Peyer's patch (tissue), 4 donors: Measurements from ENCODE around the gene HOXB8. TPM values are rescaled to one million over a fixed set of nuclear protein-coding genes. Genes with fewer than 3 reads are reported as not detected.

Experiments used
- DNase-seq, 3 donors: peaks; one replicate each; pipeline ENCODE4 v3.0.0-alpha.2; 2017 to 2019
- H3K27ac ChIP-seq, 4 donors: fragments of 200-600 bp; sonication (generic); one replicate each; pipeline ENCODE4 v1.5.1; 2016 to 2019
- H3K27me3 ChIP-seq, 2 donors: fragments of 200-600 bp; sonication (generic); one replicate each; pipeline ENCODE4 v1.5.1; 2019
- H3K36me3 ChIP-seq, 3 donors: fragments of 200-600 bp; sonication (generic); one replicate each; pipeline ENCODE4 v1.5.1; 2016 to 2019
- H3K4me1 ChIP-seq, 4 donors: fragments of 200-600 bp; sonication (generic); one replicate each; pipeline ENCODE4 v1.5.1; 2016 to 2019
- H3K4me3 ChIP-seq, 4 donors: fragments of 200-600 bp; sonication (generic); 1 replicate in 3 of 4; 2 replicates in 1 of 4; pipeline ENCODE4 v1.5.1; 2016 to 2019; ENCODE audit warnings: mild to moderate bottlenecking in 1 of 4
- H3K9me3 ChIP-seq, 4 donors: fragments of 200-600 bp; sonication (generic); one replicate each; pipeline ENCODE4 v1.5.1; 2016 to 2019; ENCODE audit warnings: mild to moderate bottlenecking in 1 of 4
- POLR2A ChIP-seq, 2 donors: fragments of 450-650 bp; IDR thresholded peaks; one replicate each; pipeline ENCODE4 v1.5.1; 2017; ENCODE audit warnings: antibody characterized with exemption in 2 of 2, mild to moderate bottlenecking in 2 of 2, moderate library complexity in 2 of 2
- total RNA-seq, 4 donors: library from RNA; depleted of rRNA; stranded (reverse); fragments of >200 nt; gene quantifications; one replicate each; pipeline ENCODE4 v1.1.0, GENCODE V29; 2016
- TF ChIP-seq, protein P1 (sequence below), 6 experiments: fragments of 450-650 bp in 4 of 6; fragments of 200-600 bp in 2 of 6; sonication (generic) in 1 of 6; IDR thresholded peaks; one replicate each; pipeline ENCODE4 v1.5.1; 2017 to 2019; ENCODE audit warnings: antibody characterized with exemption in 6 of 6, mild to moderate bottlenecking in 3 of 6, moderate library complexity in 1 of 6

The HOXB8 gene
- total RNA-seq, 4 donors from 2014 or later, result 1.8 to 21.2 (median 14.9) TPM

DNA sequence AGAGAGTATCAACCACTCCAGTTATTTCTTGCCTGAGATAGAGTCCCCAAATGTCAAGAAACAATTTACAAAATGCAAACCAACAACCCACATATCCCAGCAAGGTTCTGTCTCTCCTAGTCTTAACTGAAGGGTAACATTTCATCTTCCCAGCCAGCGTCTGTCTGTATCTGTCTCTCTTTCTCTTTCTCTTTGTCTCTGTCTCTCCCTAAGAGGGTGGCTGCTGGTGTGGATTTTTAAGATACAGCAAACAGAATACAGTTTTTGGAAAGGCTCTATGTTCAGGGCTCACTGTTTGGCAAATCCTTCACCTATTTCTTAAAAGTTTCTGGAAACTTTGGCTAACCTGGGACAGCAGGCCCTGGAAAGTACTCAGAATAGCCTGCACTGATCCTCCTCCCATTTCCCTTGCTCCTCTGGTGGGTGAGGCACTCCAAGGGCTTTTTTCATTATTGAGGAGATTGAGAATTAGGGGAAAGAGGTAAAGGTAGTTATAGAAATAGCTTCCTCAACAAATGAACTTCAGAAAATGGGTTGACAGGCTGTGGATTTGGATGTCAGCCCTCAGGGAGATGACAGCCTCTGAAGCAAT lies 43.2 kb downstream of the HOXB8 start:
- H3K4me1 ChIP-seq, result peaks cover 0 to 54% (median 2%) of the 10 kb centered on the region in 4 donors
- no peak for TF ChIP-seq POLR2A (IDR thresholded peaks at IDR 0.05)
- TF ChIP-seq, protein P1, sequence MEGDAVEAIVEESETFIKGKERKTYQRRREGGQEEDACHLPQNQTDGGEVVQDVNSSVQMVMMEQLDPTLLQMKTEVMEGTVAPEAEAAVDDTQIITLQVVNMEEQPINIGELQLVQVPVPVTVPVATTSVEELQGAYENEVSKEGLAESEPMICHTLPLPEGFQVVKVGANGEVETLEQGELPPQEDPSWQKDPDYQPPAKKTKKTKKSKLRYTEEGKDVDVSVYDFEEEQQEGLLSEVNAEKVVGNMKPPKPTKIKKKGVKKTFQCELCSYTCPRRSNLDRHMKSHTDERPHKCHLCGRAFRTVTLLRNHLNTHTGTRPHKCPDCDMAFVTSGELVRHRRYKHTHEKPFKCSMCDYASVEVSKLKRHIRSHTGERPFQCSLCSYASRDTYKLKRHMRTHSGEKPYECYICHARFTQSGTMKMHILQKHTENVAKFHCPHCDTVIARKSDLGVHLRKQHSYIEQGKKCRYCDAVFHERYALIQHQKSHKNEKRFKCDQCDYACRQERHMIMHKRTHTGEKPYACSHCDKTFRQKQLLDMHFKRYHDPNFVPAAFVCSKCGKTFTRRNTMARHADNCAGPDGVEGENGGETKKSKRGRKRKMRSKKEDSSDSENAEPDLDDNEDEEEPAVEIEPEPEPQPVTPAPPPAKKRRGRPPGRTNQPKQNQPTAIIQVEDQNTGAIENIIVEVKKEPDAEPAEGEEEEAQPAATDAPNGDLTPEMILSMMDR (IDR thresholded peaks at IDR 0.05), result no peak
- peaks cover 0 to 16% (median 0%) of the 10 kb centered on the region in 3 donors for H3K36me3 ChIP-seq
- no peaks in the 10 kb centered on the region for H3K9me3 ChIP-seq
- no peak for DNase-seq
- peak overlapping the region; percentile 54 to 92 (median 67) for H3K27ac ChIP-seq
- peak overlapping the region in 1 of 4 donors; percentile 34 for H3K4me3 ChIP-seq
- H3K27me3 ChIP-seq, result no peaks in the 10 kb centered on the region

DNA sequence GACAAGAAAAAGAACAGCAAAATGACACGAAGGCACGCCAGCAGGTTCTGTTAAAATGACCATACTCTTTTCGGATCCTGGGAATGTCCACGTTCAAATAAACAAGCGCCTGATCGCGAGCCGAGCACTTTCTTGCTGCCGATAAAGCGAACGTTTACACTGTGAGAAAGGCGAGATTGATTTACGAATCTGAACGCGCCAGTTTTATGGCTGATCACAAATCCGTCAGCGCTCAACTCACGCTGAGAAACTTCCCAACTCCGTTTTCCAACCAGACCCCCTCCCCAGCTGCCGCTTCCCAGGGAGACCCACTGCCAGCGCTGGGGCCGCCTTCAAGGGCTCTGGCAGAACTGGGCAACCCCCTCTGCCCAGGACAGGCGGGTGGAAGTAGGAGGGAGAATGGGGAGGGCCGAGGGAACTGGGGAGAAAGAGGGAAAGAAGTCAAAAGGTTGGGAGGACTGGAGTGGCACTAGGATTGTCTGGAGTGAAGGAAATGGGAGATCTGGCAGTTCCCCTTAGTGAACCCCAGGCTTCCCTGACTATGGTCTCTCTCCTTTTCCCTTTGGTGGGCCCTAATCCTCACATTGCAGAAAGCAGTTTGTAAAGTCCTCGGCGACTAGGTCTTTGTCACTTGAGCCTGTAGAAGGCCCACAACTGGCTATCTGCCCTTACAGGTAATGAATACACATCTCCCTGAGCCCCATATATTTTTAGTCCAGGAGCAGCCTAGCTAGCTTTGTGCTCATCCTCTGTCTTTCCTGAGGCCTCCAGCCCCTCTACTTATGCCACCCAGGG lies 43.9 kb downstream of the HOXB8 start:
- Histone ChIP-seq H3K4me1 (peaks cover 0 to 54% (median 4%) of the 10 kb centered on the region in 4 donors), H3K27me3 (no peaks in the 10 kb centered on the region), H3K4me3 (peak overlapping the region in 2 of 4 donors; percentile 20 to 34)

DNA sequence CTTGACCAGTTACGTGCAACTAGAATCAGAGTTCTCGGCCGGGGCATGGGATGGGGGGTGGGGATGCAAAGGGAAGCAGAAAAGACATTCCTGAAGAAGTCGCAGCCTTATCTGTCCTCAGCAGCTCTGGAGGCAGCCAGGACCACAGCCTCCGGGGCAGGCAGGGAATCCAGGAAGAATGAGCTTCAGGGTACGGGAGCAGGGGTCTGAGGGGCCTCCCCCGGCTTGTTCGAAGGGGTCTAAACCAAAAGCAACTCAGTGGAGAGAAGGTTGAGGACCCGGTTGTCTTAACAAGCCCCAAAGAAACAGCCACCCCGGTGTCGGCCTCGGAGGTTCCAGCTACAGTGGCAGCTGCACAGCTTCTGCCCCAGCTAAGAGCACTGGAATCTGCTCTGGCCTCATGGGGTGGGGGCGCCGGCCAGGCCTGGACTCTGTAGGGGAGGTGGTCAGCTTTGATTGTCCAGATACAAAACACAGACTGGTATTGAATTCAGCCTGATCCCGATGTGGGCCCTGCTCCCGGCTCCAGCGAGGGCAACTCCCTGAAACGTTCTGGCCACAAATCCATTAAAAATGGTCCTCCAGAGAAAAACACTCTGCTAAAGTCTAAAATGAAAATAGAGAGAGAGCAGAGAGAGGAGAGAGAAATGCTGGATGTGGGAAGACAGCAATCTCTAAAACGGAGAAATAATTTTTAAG lies 44.6 kb downstream of the HOXB8 start:
- peaks cover 0 to 12% (median 0%) of the 10 kb centered on the region in 3 donors for H3K36me3 ChIP-seq
- peak in 1 of 3 donors; percentile 43 for DNase-seq
- H3K4me1 ChIP-seq, result peaks cover 0 to 55% (median 2%) of the 10 kb centered on the region in 4 donors
- H3K27ac ChIP-seq, result peak overlapping the region; percentile 54 to 92 (median 67)
- H3K4me3 ChIP-seq, result peak overlapping the region in 2 of 4 donors; percentile 20 to 34
- no peak for TF ChIP-seq POLR2A (IDR thresholded peaks at IDR 0.05)
- TF ChIP-seq, protein P1 (IDR thresholded peaks at IDR 0.05), result no peak
- no peaks in the 10 kb centered on the region for H3K27me3 ChIP-seq
- no peaks in the 10 kb centered on the region for H3K9me3 ChIP-seq

More for the DNA sequence above, 43.9 kb downstream of the HOXB8 start:
- Histone ChIP-seq H3K36me3 (peaks cover 0 to 16% (median 0%) of the 10 kb centered on the region in 3 donors), H3K9me3 (no peaks in the 10 kb centered on the region), H3K27ac (peak overlapping the region; percentile 54 to 92 (median 67))
- DNase-seq, result no peak
- TF ChIP-seq POLR2A (IDR thresholded peaks at IDR 0.05), result no peak
- TF ChIP-seq, protein P1 (IDR thresholded peaks at IDR 0.05), result no peak

DNA sequence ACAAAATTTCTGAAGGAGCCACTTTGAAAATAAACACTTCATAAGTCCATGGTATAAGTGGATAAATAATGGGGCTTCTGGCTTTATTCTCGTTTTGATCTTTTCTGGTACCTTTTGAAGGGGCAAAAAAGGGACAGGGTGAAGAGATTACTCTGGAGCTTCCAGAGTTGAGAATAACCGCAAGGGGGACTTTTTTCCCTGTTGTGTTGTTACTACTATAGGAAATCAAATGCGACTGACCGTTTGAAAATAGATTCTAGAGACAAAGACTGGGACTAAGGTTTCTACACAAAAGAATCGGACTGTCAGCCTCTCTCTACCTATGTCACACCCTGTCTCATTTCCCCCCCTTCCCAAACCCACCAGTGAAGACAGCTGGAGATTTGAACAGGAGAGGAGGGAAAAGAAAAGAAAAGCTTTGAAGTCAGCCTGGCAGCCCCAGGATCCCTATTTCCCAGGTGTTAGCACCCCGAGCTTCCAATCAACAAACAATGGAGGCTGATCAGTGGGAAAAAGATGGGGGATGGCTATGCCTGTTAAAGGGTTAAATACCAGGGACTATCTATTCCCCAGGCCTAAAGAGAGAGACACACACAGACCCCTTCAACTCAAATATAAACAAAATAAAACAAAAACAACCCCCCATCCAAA lies 45.3 kb downstream of the HOXB8 start:
- H3K4me1 ChIP-seq, result peaks cover 0 to 60% (median 2%) of the 10 kb centered on the region in 4 donors
- DNase-seq, result no peak
- peaks cover 0 to 12% (median 0%) of the 10 kb centered on the region in 3 donors for H3K36me3 ChIP-seq
- TF ChIP-seq, protein P1 (IDR thresholded peaks at IDR 0.05), result peak in 1 of 6 experiments; percentile 8
- no peak for TF ChIP-seq POLR2A (IDR thresholded peaks at IDR 0.05)
- no peaks in the 10 kb centered on the region for H3K9me3 ChIP-seq
- peak overlapping the region in 1 of 4 donors; percentile 34 for H3K4me3 ChIP-seq
- H3K27ac ChIP-seq, result peak overlapping the region; percentile 54 to 92 (median 67)
- no peaks in the 10 kb centered on the region for H3K27me3 ChIP-seq

DNA sequence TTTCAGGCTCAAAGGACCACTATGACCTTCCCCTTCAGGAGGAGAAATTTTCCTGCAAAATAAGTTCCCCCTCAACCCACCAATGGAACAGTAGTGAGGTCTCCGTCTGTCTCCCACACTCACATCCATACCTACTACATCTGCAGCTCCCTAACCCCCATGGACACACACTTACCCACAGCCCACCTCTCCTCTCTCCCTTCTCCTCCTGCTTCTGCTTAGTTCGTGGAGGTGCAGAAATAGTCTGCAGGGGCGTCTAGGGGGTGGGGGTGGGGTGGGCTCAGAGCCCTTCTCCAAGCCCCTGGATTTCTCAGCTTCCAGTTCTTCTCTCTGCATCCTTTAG lies 45.9 kb downstream of the HOXB8 start:
- DNase-seq, result no peak
- peaks cover 0 to 60% (median 2%) of the 10 kb centered on the region in 4 donors for H3K4me1 ChIP-seq
- no peaks in the 10 kb centered on the region for H3K27me3 ChIP-seq
- no peaks in the 10 kb centered on the region for H3K9me3 ChIP-seq
- H3K27ac ChIP-seq, result peak overlapping the region in 3 of 4 donors; percentile 55 to 92 (median 79)
- TF ChIP-seq POLR2A (IDR thresholded peaks at IDR 0.05), result no peak
- TF ChIP-seq, protein P1 (IDR thresholded peaks at IDR 0.05), result no peak
- peaks cover 0 to 12% (median 0%) of the 10 kb centered on the region in 3 donors for H3K36me3 ChIP-seq
- H3K4me3 ChIP-seq, result peak overlapping the region in 1 of 4 donors; percentile 27
